Stomach smooth muscle (tissue), 2 donors: ENCODE data around the gene NDC80.
A peak's percentile ranks its signal among the peaks of the same experiment; 100 is the strongest.
"Not testable (repeated sequence)": the region's sequence is repeated elsewhere in the genome, so short reads cannot be mapped to it uniquely, and the experiment has no call there.

Source experiments
- H3K27ac ChIP-seq: one replicate; pipeline ENCODE4 v1.7.0; 2013; ENCODE audit warnings: mild to moderate bottlenecking, low read length, inconsistent platforms
- H3K27me3 ChIP-seq, 2 donors: one replicate each; pipeline ENCODE4 v1.7.0; 2013; ENCODE audit warnings: low read length in 2 of 2; ENCODE audit not compliant: insufficient read depth in 2 of 2, control insufficient read depth in 1 of 2
- H3K36me3 ChIP-seq, 2 donors: one replicate each; pipeline ENCODE4 v1.7.0; 2013; ENCODE audit warnings: low read length in 2 of 2; ENCODE audit not compliant: control insufficient read depth in 2 of 2, insufficient read depth in 2 of 2
- H3K4me1 ChIP-seq: one replicate; pipeline ENCODE4 v1.7.0; 2013; ENCODE audit warnings: low read length; ENCODE audit not compliant: control insufficient read depth, insufficient read depth
- H3K4me3 ChIP-seq, 2 donors: one replicate each; pipeline ENCODE4 v1.7.0; 2013; ENCODE audit warnings: low read length in 2 of 2
- H3K9ac ChIP-seq, 2 donors: one replicate each; pipeline ENCODE4 v1.7.0; 2013; ENCODE audit warnings: low read length in 2 of 2, mild to moderate bottlenecking in 1 of 2
- H3K9me3 ChIP-seq, 2 donors: one replicate each; pipeline ENCODE4 v1.7.0; 2013; ENCODE audit warnings: low read length in 2 of 2; ENCODE audit not compliant: control insufficient read depth in 2 of 2
- donor health status: healthy.
- donor health status: Pancreatic carcinoma.

NDC80 gene

GRCh38 chr18:2654928-2655177 is 83.5 kb downstream of the NDC80 start:
- peak overlapping the region; percentile 84 to 93 for H3K4me3 ChIP-seq
- peaks cover 11% of the 10 kb centered on the region for H3K4me1 ChIP-seq
- no peaks in the 10 kb centered on the region for H3K27me3 ChIP-seq
- H3K36me3 ChIP-seq: no peaks in the 10 kb centered on the region
- H3K27ac ChIP-seq: peak overlapping the region; percentile 93
- no peaks in the 10 kb centered on the region for H3K9me3 ChIP-seq
- peak overlapping the region; percentile 80 to 85 for H3K9ac ChIP-seq

DNA sequence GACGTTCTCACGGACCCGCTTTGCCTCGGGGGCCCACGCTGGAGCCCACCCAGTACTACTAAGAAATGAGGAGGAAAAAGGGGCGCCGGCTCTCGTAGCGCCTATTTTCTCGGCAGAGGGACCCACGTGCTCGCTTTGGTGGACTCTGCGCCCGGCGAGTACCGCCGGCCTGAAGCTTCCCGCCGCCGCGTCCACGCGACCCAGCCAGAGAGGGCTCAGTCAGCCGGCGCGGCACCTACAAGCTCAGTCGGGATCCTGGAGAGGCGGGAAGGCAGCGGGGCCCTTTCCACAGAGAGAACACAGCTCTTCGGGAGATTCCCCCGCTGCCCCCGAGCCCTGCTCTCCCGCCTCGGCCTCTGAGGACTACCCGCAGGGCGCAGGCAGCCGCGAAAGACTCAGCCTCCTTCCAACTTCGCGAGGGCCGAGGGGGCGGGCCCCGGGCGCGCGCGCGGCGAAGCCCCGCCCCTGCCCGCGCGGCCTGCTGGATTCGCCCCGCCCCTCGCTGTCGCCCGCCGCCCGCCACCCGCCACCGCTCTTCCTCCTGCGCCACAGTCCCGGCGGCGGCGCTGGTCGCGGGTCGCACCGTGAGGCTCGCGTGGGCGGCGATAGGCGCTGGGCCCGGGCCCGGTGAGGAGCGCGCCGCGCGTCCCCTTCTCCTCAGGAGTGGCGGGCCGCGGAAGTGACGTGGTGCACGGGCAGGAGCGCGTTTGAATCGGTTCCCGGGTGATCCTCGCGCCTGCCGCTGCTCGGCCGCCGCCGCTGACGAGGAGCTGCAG is 84.0 kb downstream of the NDC80 start, which contains the start of gene SMCHD1:
Gene SMCHD1, plus strand, starts transcription at position 549 of the 776 bp plus-strand sequence. CDS start 350 bp downstream, outside the sequence.
- H3K27me3 ChIP-seq: no peaks in the 10 kb centered on the region
- peak within 1 kb of the TSS; percentile 84 to 93 for H3K4me3 ChIP-seq
- peak within 1 kb of the TSS; percentile 85 to 89 for H3K9ac ChIP-seq
- no peaks in the 10 kb centered on the region for H3K9me3 ChIP-seq
- H3K4me1 ChIP-seq: peaks cover 11% of the 10 kb centered on the region
- H3K27ac ChIP-seq: peak within 1 kb of the TSS; percentile 93
- H3K36me3 ChIP-seq: no peaks in the 10 kb centered on the region

DNA sequence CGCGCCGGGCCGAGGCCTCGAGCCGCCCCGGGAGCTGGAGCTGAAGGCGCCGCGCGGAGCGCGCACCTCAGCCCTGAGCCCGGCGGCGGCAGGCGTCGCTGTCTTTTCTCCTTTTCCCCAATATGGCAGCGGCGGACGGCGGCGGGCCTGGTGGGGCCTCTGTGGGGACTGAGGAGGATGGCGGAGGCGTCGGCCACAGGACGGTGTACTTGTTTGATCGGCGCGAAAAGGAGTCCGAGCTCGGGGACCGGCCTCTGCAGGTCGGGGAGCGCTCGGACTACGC is 84.5 kb downstream of the NDC80 start:
- Histone ChIP-seq H3K27me3 (no peaks in the 10 kb centered on the region), H3K4me1 (peaks cover 11% of the 10 kb centered on the region), H3K27ac (peak overlapping the region; percentile 93), H3K9ac (peak overlapping the region; percentile 85 to 89), H3K4me3 (peak overlapping the region; percentile 84 to 93), H3K9me3 (no peaks in the 10 kb centered on the region), H3K36me3 (no peaks in the 10 kb centered on the region)

GRCh38 chr18:2656237-2656980 is 85.1 kb downstream of the NDC80 start:
- Histone ChIP-seq H3K4me3 (peak overlapping the region; percentile 84 to 93), H3K27ac (peak overlapping the region; percentile 93), H3K27me3 (no peaks in the 10 kb centered on the region), H3K9me3 (no peaks in the 10 kb centered on the region), H3K9ac (peak overlapping the region; percentile 85 to 89), H3K36me3 (no peaks in the 10 kb centered on the region), H3K4me1 (peaks cover 11% of the 10 kb centered on the region)

DNA sequence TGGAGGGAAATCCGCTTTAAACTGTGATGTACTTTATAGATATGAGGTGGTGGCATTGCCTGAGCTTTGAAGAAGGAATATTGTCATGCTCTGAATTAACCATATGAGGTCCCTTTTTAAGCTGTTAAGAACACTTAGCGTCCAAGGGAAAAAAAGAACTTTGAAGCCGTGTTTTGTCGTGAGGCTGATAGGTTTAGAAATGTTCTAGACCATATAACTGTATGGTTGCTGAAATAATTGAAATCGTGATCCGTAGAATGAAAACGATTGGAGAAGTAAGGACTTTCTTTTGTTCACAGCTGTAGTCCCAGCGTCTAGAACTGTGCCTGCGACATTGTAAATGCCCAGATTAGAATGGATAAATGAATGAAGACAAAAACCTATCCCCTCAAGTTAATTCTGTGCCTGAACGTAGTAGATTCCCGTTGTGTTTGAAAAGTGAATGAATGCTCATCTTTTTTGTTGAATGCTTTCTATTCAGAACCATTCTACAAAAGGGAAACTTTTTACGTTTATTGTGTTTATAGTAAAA is 85.7 kb downstream of the NDC80 start:
- Histone ChIP-seq H3K4me1 (peaks cover 11% of the 10 kb centered on the region), H3K27ac (peak overlapping the region; percentile 93), H3K9me3 (no peaks in the 10 kb centered on the region), H3K27me3 (no peaks in the 10 kb centered on the region), H3K9ac (peak overlapping the region; percentile 85 to 89), H3K36me3 (no peaks in the 10 kb centered on the region), H3K4me3 (peak overlapping the region; percentile 84 to 93)

DNA sequence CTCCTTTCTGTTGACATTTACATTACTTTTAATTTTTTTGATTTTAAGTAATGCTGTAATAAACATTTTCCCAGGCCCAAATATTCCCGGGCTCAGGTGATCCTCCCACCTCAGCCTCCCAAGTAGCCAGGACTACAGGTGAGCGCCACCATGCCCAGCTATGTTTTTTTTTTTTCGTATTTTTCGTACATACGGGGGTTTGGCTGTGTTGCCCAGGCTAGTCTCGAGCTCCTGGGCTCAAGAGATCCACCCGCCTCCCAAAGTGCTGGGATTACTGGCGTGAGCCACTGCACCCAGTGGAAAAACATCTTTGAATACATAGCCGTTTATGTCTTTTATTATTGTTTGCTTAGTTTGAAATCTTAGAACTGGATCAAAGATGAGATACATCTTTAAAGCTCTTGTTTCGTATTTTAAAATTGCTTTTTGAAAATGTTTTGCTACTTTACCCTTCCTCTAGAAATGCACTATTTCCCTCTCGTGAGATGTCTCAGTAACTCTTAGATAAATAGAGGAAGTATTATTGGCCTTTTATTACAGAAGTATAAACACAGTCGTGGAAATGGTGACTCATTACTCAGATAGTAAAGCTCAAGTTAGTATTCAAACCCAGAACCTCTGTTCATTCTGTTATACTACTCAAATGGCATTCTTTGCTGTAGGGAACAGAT is 86.6 kb downstream of the NDC80 start:
- H3K9ac ChIP-seq: peak overlapping the region in 1 of 2 donors; percentile 33
- H3K4me3 ChIP-seq: peak overlapping the region; percentile 7 to 93
- H3K27me3 ChIP-seq: no peaks in the 10 kb centered on the region
- no peaks in the 10 kb centered on the region for H3K9me3 ChIP-seq
- H3K36me3 ChIP-seq: no peaks in the 10 kb centered on the region
- peaks cover 11% of the 10 kb centered on the region for H3K4me1 ChIP-seq
- H3K27ac ChIP-seq: no peak overlapping the region

GRCh38 chr18:2660849-2661248 is 89.5 kb downstream of the NDC80 start:
- peaks cover 11% of the 10 kb centered on the region for H3K4me1 ChIP-seq
- H3K9me3 ChIP-seq, H3K36me3 ChIP-seq, H3K9ac ChIP-seq, H3K4me3 ChIP-seq, H3K27ac ChIP-seq, H3K27me3 ChIP-seq: not testable (repeated sequence)

GRCh38 chr18:2662288-2662687 is 90.9 kb downstream of the NDC80 start:
- not testable (repeated sequence) for H3K9ac ChIP-seq, H3K36me3 ChIP-seq, H3K27ac ChIP-seq, H3K9me3 ChIP-seq, H3K4me3 ChIP-seq, H3K4me1 ChIP-seq, H3K27me3 ChIP-seq

DNA sequence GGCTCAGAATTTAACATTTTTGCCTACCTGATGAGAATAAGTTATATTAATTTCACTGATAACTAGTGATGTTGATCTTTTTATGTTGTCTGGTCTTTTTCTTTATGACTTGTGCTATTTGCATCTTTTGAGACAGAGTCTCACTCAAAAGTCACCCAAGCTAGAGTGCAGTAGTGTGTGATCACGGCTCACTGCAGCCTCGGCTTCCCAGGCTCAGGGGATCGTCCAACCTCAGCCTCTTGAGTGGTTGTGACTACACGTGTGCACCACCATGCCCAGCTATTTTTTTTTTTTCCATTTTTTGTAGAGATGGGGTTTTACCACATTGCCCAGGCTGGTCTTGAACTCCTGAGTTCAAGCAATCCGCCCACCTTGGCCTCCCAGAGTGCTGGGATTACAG is 91.6 kb downstream of the NDC80 start:
- no peak overlapping the region for H3K4me3 ChIP-seq
- H3K4me1 ChIP-seq: peaks cover 5% of the 10 kb centered on the region
- no peak overlapping the region for H3K9ac ChIP-seq
- peaks cover 6 to 7% of the 10 kb centered on the region in 2 donors for H3K36me3 ChIP-seq
- no peak overlapping the region for H3K27ac ChIP-seq
- no peaks in the 10 kb centered on the region for H3K9me3 ChIP-seq
- no peaks in the 10 kb centered on the region for H3K27me3 ChIP-seq
